SJSA1 (cell line): ENCODE measurements around the gene CAMTA1. TPM values are rescaled to one million over a fixed set of nuclear protein-coding genes. Genes with fewer than 3 reads are reported as not detected.

ENCODE experiments used
- DNase-seq, 2 experiments: peaks; one replicate each; pipeline ENCODE4 v3.0.0-alpha.2; 2015 to 2020; ENCODE audit warnings: low spot score in 2 of 2, low read depth in 1 of 2
- H3K27ac ChIP-seq: fragments of 250-450 bp; sonication (Bioruptor Pico); 2 replicates; pipeline ENCODE4 v1.5.1; 2020; ENCODE audit warnings: mild to moderate bottlenecking, moderate library complexity
- H3K27me3 ChIP-seq: fragments of 250-450 bp; sonication (Bioruptor Pico); replicated peaks from 2 replicates; pipeline ENCODE4 v1.5.1; 2020; ENCODE audit warnings: mild to moderate bottlenecking, moderate library complexity
- H3K36me3 ChIP-seq: fragments of 250-450 bp; sonication (Bioruptor Pico); 2 replicates; pipeline ENCODE4 v1.5.1; 2020; ENCODE audit warnings: mild to moderate bottlenecking
- H3K4me1 ChIP-seq: fragments of 250-450 bp; sonication (Bioruptor Pico); replicated peaks from 2 replicates; pipeline ENCODE4 v1.6.1; 2021; ENCODE audit warnings: mild to moderate bottlenecking
- H3K4me3 ChIP-seq: fragments of 250-450 bp; sonication (Bioruptor Pico); 2 replicates; pipeline ENCODE4 v1.5.1; 2020; ENCODE audit warnings: mild to moderate bottlenecking
- H3K9me3 ChIP-seq: fragments of 250-450 bp; sonication (Bioruptor Pico); replicated peaks from 2 replicates; pipeline ENCODE4 v1.5.1; 2020; ENCODE audit warnings: mild to moderate bottlenecking
- total RNA-seq: library from RNA; depleted of rRNA; stranded (reverse); fragments of >200 nt; shearing (Covaris generic); gene quantifications from 2 replicates; pipeline ENCODE4 v1.2.3, GENCODE V29; 2014

The CAMTA1 gene
- total RNA-seq, 1 experiment from 2014 or later, result 136 TPM

DNA sequence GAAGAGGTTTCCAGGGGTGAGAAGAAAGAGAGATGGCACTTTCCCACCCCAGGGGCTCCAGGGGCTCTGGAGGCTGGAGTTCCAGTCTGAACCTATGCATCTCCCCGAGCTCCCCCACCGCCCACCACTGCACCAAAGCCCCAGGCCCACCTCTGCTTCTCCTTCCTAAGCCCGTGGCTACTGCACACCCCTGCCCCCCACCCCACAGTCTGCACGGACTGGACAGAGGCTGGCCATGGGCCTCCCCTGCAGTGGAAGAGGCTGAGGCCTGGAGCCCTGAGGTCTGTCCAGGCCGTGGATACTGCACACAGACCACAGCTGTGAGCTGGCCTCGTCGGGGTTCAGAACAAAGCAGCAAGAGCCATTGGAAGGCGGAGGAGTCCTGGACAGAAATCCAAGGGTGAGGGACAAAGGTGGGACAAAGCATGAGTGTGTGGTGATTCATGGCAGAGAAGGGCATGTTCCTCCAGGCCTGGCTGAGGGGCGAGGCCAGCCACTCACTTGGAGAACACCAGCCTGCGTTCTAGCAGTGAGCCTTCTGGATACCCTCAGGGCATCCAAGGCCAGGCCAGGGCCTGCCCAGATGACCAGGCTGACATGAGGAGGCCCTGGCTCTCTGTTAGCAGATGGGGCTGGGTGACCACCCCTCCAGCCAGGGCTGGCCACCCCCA is 741.1 kb downstream of the CAMTA1 start:
- H3K27ac ChIP-seq, result no peak overlapping the region
- no peaks in the 10 kb centered on the region for H3K4me1 ChIP-seq
- no peaks in the 10 kb centered on the region for H3K36me3 ChIP-seq
- no peak for DNase-seq
- no peak overlapping the region for H3K4me3 ChIP-seq
- H3K9me3 ChIP-seq, result no peaks in the 10 kb centered on the region
- peaks cover 11% of the 10 kb centered on the region for H3K27me3 ChIP-seq

DNA sequence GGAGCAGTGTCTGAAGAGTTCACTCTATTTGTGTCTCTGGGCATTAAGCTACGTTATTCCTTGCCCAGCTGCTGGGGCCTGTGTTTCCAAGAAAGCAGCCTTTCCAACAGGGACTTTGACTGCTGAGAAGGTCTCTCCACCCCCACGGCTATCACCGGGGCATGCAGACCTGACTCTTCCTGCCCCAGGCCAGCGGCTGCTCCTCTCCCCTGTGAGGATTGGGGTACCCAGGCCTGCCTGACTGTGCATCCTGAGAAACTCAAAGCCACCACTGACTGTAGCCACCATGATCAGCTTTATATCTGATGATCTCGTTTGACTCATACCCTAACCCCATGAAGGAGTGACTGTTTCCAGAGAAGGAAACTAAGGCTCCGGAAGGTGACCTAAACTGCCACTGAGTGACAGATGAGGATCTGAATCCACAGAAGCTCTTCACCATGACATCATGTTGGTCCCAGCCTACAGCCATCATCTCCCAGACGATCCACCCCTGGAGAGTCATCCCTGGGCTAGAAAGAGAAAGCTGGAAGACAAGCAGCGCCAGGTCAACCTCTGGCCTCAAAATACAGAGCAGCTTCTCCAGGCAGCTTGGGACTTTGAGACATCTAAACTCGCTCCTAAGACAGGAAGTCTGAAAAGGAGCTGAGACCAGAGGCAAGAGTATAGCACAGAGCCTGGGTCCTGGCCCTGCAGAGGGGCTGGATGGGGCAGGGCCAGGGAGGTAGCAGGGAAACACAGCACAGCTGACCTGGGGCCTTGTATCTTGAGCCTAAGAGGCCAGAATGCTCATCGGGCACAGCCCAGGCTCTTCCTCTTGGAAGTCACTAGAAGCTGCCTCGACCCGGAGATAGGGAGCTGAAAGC is 741.8 kb downstream of the CAMTA1 start:
- H3K27ac ChIP-seq, result no peak overlapping the region

DNA sequence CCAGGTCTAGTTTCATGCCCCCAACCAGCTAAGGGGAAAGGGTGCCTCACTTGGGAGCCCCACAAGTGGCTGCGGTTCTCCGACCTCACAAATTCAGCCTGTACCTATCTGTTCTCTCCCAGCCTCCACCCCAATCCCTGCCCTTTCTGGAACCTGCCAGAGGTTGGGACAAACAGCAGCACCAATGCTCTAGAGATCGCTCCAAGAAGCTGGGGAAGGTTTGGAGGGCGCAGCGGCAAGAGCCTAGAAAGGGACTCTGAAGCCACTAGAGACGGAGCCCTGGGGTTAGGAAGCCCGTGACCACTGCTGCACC is 742.4 kb downstream of the CAMTA1 start:
- Histone ChIP-seq H3K27ac (no peak overlapping the region), H3K4me1 (no peaks in the 10 kb centered on the region), H3K27me3 (peaks cover 5% of the 10 kb centered on the region), H3K9me3 (no peaks in the 10 kb centered on the region), H3K4me3 (no peak overlapping the region), H3K36me3 (no peaks in the 10 kb centered on the region)
- DNase-seq, result no peak

More for the DNA sequence above, 741.8 kb downstream of the CAMTA1 start:
- no peaks in the 10 kb centered on the region for H3K9me3 ChIP-seq
- no peaks in the 10 kb centered on the region for H3K36me3 ChIP-seq
- peaks cover 9% of the 10 kb centered on the region for H3K27me3 ChIP-seq
- H3K4me1 ChIP-seq, result no peaks in the 10 kb centered on the region
- H3K4me3 ChIP-seq, result no peak overlapping the region
- no peak for DNase-seq

DNA sequence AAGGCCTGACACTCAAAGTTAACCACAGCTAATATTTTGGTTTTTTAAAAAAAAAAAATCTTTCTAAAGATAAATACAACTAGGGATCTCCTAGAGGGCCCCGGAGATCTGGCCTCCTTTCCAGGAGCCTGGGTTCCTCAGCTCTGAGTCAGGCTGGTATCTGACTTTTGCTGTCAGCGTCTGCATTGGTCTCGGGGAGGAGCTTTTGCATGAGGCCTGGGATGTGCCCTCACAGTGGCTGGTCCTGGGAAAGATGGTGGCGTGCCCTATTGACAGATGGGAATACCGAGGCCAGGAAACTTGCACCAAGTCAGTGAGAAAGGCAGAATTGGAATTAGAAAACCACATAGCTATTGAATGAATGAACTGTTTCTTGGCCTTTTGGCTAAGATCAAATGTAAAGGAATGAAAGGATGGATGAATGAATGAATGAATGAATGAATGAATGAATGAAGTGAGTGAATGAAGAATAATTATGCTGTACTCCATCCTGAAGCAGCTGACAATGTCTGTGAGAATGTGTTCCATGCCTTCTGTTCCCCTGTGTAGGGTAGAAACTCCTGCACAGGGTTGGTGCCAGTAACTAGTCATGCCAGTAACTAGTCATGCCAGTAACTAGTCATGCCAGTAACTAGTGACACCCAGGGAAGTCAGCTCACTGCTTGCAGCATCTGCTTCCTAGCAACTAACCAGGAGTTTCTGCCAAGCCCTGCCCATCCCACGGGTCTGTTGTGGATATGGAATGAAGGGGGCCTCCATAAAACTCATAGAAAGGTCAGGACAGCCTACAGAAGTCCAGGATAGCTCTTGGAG is 743.3 kb downstream of the CAMTA1 start:
- no peaks in the 10 kb centered on the region for H3K36me3 ChIP-seq
- no peaks in the 10 kb centered on the region for H3K4me1 ChIP-seq
- no peaks in the 10 kb centered on the region for H3K27me3 ChIP-seq
- H3K4me3 ChIP-seq, result no peak overlapping the region
- no peak for DNase-seq
- H3K9me3 ChIP-seq, result no peaks in the 10 kb centered on the region
- no peak overlapping the region for H3K27ac ChIP-seq

DNA sequence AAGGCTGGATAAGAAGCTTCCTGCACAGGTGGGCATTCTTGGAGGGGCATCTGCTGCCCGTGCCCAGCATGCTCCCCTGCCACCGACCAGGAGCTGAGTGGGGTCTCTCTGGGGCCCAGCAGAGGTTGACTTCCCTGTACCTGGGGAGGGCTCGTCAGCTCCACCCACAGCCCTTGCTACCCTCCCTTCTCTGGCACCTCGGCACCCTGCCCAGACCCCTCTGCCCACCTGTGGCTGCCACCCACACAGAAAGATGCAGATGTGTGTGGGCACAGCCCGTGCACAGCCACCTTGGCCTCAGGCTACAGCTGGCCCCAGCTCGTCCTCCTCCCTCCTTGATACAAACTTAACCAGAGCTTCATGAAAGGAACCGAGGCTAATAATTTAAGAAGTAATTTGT is 744.7 kb downstream of the CAMTA1 start:
- H3K4me3 ChIP-seq, result no peak overlapping the region
- no peaks in the 10 kb centered on the region for H3K4me1 ChIP-seq
- no peak overlapping the region for H3K27ac ChIP-seq
- no peaks in the 10 kb centered on the region for H3K9me3 ChIP-seq
- no peak for DNase-seq
- no peaks in the 10 kb centered on the region for H3K36me3 ChIP-seq
- H3K27me3 ChIP-seq, result peaks cover 5% of the 10 kb centered on the region

DNA sequence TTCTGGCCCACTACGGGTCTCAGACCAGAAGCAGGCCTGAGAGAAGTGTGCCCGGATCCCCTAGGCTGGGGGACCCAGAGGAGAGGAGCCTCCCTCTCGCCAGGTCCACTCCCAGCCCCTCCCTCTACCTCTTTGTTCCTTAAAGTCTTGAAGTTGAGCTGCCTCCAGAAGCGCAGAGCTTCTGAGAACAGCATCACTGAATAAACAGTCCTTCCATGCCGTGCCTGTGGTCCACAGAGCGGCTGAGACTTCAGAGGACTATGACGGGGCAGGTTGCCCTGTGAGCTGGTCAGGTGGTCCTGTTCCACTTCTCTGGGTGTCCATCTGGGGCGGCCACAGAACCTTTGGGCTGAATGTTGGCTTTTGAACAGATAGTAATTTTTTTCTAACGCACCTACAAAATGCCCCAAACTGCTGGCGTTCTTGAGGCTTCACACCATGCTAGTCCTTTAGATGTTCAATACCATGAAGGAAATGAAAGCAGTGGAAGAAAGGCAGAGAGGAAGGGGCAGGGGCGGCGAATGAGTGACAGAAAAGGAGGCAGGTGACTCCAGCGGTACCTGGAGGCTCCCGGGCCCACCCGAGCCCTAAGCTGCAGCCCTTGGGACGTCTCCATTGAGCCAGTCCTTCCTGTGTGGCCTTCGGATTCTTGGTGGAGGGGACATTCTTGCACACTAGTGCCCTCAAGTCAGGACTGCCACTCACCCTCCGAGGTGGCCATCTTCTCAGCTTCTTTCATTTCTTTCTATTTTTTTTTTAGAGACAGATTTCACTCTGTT is 746.5 kb downstream of the CAMTA1 start:
- Histone ChIP-seq H3K27ac (no peak overlapping the region), H3K27me3 (peaks cover 5% of the 10 kb centered on the region), H3K36me3 (no peaks in the 10 kb centered on the region), H3K9me3 (no peaks in the 10 kb centered on the region), H3K4me3 (no peak overlapping the region), H3K4me1 (no peaks in the 10 kb centered on the region)
- DNase-seq, result no peak

DNA sequence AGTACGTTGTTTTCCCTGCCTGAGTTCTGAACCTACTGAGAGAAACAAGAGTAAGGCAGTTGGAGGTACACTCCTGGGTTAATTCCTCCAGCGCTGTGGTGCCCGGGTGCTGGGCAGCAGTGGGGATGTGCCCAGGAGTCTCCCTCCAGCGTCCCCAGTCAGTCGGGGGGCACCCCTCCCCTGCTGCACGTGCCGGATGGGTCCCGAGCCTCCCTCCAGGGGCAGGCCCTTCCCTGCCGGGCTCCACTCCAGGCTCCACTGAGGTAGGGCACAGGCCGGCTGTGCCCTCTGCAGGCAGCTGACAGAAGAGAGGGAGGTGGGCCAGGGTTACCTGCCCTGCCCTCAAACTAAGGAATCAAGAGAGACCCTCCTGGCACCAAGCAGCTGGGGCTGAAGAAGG is 747.8 kb downstream of the CAMTA1 start:
- peaks cover 5% of the 10 kb centered on the region for H3K27me3 ChIP-seq
- no peak overlapping the region for H3K27ac ChIP-seq
- H3K36me3 ChIP-seq, result no peaks in the 10 kb centered on the region
- DNase-seq, result no peak
- no peaks in the 10 kb centered on the region for H3K4me1 ChIP-seq
- no peak overlapping the region for H3K4me3 ChIP-seq
- no peaks in the 10 kb centered on the region for H3K9me3 ChIP-seq

DNA sequence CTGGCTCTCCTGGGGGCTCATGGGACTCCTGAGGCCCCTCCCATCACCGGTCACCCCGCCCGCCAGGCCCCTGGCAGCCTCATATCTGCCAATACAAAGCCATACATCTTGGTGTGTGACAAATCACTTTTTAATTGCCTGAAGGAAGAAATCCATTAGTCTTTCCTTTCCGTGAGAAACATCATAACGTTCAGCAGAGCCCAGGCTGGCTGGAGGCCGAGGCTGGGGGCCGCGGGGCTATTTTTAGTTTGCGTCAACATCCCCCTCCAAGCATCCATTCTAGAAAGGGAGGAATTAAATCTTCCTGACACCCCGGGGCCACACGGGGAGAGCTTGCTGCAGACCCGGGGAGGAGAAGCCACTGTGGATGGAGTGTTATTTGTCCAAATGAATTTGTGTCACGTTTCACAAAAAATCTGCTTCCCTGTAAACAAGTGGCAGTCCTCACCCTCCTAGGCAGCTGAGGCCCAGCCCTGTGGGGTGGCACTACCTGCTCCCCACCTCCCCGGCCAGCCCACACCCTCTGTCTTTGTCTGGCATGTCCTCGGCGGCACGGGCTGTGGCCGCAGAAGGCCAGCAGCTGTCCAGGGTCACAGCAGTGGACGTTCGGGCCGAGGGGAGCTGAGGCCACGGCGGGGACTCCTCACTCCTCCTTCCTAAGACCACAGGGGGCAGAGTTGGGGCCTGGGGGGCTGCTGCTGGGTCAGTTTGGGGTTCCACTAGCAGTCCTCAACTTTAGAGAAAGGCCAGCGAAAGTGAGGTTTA is 749.0 kb downstream of the CAMTA1 start:
- Histone ChIP-seq H3K27me3 (peaks cover 5% of the 10 kb centered on the region), H3K9me3 (no peaks in the 10 kb centered on the region), H3K27ac (no peak overlapping the region), H3K36me3 (no peaks in the 10 kb centered on the region), H3K4me3 (no peak overlapping the region), H3K4me1 (no peaks in the 10 kb centered on the region)
- DNase-seq, result no peak

DNA sequence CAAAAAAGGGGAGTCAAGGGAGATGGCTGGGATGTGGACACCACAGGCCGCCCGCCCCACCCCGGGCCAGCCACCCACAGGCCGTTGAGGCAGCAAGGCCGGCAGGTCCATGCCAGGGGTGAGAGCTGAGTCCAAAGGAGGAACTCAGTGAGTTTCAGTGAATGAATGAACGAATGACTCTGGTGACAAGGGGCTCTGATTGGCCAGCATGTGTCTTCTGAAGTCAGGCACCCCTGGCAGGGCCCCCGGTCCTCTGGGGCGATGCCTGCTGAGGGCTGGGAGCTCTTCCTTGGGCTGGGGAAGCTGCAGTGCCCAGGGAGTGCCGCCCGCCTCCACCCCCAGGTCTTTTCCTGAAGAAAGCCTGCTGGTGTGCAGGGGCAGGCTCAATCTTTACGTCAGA is 749.8 kb downstream of the CAMTA1 start:
- no peak for DNase-seq
- Histone ChIP-seq H3K27ac (no peak overlapping the region), H3K27me3 (peaks cover 5% of the 10 kb centered on the region), H3K36me3 (no peaks in the 10 kb centered on the region), H3K4me1 (no peaks in the 10 kb centered on the region), H3K9me3 (no peaks in the 10 kb centered on the region), H3K4me3 (no peak overlapping the region)

DNA sequence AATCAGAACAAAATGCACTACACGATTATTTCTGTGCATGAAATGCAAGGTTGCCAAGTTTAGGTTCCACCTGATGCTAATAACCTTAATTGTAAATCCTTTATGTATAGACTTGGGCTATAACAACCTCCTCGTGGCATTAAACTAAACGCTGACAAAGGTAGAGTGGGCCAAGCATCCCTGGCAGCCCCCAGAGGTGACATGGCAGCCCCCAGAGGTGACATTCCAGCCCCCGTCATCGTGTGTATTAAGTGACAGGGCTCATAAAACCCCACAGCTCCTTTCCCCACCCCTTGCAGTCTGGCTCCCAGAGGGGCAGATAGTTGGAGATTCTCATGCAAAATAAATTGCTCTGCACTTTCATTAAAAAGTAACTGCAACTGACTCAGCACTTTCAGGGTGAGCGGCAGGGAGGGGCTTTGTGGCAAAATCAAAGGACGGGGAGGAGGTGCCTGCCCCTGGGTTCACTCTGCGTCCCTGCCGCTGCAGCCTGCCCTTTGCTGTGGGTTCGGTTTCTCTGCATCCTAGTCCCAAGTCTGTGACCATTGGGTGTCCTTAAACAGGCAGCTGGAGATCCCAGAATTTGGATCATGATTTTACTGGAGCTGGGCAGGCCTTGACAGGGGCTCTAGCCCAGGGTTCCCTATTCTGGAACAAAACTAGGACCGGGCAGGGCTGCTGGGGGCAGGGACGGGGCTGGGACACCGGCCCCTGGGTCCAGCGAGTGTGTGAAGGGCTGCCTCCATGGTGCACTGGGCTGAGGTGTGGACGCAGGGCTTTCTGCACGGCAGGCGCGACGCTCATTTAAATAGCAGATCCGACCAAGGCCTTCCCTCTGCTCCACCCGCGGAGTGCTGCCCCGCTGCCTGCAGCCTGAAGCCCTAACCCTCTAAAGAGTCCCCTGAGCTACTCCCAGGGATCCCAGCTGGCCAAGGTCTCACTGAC is 751.0 kb downstream of the CAMTA1 start:
- no peak for DNase-seq
- H3K27me3 ChIP-seq, result peaks cover 5% of the 10 kb centered on the region
- H3K36me3 ChIP-seq, result no peaks in the 10 kb centered on the region
- no peaks in the 10 kb centered on the region for H3K4me1 ChIP-seq
- no peak overlapping the region for H3K27ac ChIP-seq
- H3K4me3 ChIP-seq, result no peak overlapping the region
- H3K9me3 ChIP-seq, result no peaks in the 10 kb centered on the region

DNA sequence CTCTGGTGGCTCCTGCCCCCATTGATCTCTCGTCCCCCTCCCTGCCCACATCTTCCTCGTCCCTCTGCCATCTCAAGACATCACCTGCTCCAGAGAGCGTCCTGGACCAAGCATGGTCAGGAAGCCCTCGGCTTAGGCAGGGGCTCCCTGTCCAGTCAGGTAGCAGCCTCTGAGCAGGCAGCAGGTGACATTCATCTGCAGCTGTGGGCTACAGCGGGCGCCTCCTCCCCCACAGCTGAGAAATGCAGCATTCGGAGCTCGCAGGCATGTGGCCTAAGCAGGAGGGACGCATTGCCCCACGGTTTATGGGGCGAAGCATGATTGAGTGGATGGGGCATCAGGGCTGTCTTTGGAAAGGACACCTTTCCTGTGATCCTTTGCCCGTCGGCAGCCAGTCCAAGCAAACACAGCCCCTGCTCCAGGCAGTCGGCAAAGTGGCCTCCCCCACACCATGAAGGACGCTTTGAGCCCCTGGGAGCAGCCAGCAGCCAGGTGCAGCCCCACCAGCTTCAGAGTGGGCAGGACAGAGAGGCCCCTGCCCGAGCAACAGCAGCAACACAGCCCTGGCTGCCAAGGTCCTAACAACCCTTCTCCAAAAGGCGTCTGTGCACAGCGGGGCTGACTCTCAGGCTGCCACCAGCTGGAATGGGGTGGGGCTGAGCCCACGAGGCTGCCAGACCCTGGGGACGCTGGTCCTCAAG is 751.8 kb downstream of the CAMTA1 start:
- no peaks in the 10 kb centered on the region for H3K4me1 ChIP-seq
- no peaks in the 10 kb centered on the region for H3K36me3 ChIP-seq
- H3K9me3 ChIP-seq, result no peaks in the 10 kb centered on the region
- H3K27me3 ChIP-seq, result peaks cover 5% of the 10 kb centered on the region
- H3K27ac ChIP-seq, result no peak overlapping the region
- DNase-seq, result no peak
- H3K4me3 ChIP-seq, result no peak overlapping the region

DNA sequence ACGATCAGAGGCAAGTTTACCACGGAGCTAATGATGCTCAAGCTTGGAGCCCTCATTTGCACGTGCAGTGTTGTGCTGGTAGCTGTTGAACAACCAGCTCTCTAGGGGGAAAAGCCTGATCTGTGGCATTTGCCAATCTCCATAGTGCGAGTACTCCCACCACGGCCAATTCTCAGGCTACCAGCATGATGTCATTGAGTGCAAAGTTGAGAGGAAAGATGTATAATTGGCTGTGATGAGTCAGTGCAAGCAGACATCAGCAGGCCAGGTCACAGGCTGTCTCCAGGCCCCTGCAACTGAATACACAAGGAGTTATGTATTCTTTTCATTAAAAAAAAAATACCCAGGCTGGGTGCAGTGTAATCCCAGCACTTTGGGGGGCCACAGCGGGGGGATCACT is 752.8 kb downstream of the CAMTA1 start:
- Histone ChIP-seq H3K36me3 (no peaks in the 10 kb centered on the region), H3K27me3 (peaks cover 6% of the 10 kb centered on the region), H3K9me3 (no peaks in the 10 kb centered on the region), H3K27ac (no peak overlapping the region), H3K4me3 (no peak overlapping the region), H3K4me1 (no peaks in the 10 kb centered on the region)
- no peak for DNase-seq
